Ramos (cell line): Measurements from ENCODE around the gene IL4I1.
"Not testable (repeated sequence)": the region's sequence is repeated elsewhere in the genome, so short reads cannot be mapped to it uniquely, and the experiment has no call there.

Experiments used
- in situ Hi-C: fragments of 300-500 bp; cut with MboI; formaldehyde crosslinking; loops from one replicate; pipeline ENCODE4 v1.14.3; 2022; ENCODE audit warnings: low sequenced_read_pairs; ENCODE audit not compliant: unreplicated experiment

The IL4I1 gene

GRCh38 chr19:49924881-49925210 is 28.2 kb upstream of the IL4I1 start:
- in situ Hi-C loops = not testable (repeated sequence)

GRCh38 chr19:49924004-49924880 is 27.6 kb upstream of the IL4I1 start:
- in situ Hi-C loops = no loop called here

- in situ Hi-C loops = no loop called here
Measured at GRCh38 chr19:49923055-49924003, 26.6 kb upstream of the IL4I1 start.

- in situ Hi-C loops = no loop called here
Measured at GRCh38 chr19:49921871-49922795, 25.4 kb upstream of the IL4I1 start.

- in situ Hi-C loops = no loop called here
Measured at GRCh38 chr19:49920624-49921363, 24.1 kb upstream of the IL4I1 start.

GRCh38 chr19:49918089-49918488 is 21.4 kb upstream of the IL4I1 start:
- in situ Hi-C loops = no loop called here

- in situ Hi-C loops = no loop called here
Measured at GRCh38 chr19:49916839-49917733, 20.4 kb upstream of the IL4I1 start.

- in situ Hi-C loops = no loop called here
Measured at GRCh38 chr19:49915271-49915670, 18.6 kb upstream of the IL4I1 start.

- in situ Hi-C loops = no loop called here
Measured at GRCh38 chr19:49913720-49914119, 17.0 kb upstream of the IL4I1 start.

GRCh38 chr19:49912965-49913685 is 16.4 kb upstream of the IL4I1 start:
- in situ Hi-C loops = no loop called here

GRCh38 chr19:49911381-49912145 is 14.9 kb upstream of the IL4I1 start:
- in situ Hi-C loops = no loop called here

- in situ Hi-C loops = no loop called here
Measured at GRCh38 chr19:49910179-49910578, 13.5 kb upstream of the IL4I1 start.

GRCh38 chr19:49908480-49909420 is 12.1 kb upstream of the IL4I1 start:
- in situ Hi-C loops = no loop called here

- in situ Hi-C loops = no loop called here
Measured at GRCh38 chr19:49907745-49908446, 11.2 kb upstream of the IL4I1 start.

- in situ Hi-C loops = no loop called here
Measured at GRCh38 chr19:49906879-49907564, 10.3 kb upstream of the IL4I1 start.
